Limb (tissue), 2 donors: ENCODE results near the gene PACC1.

Source experiments
- DNase-seq, 2 donors: peaks; one replicate each; pipeline ENCODE4 v3.0.0-alpha.2; 2016; ENCODE audit errors: extremely low spot score in 2 of 2

Gene PACC1

DNA sequence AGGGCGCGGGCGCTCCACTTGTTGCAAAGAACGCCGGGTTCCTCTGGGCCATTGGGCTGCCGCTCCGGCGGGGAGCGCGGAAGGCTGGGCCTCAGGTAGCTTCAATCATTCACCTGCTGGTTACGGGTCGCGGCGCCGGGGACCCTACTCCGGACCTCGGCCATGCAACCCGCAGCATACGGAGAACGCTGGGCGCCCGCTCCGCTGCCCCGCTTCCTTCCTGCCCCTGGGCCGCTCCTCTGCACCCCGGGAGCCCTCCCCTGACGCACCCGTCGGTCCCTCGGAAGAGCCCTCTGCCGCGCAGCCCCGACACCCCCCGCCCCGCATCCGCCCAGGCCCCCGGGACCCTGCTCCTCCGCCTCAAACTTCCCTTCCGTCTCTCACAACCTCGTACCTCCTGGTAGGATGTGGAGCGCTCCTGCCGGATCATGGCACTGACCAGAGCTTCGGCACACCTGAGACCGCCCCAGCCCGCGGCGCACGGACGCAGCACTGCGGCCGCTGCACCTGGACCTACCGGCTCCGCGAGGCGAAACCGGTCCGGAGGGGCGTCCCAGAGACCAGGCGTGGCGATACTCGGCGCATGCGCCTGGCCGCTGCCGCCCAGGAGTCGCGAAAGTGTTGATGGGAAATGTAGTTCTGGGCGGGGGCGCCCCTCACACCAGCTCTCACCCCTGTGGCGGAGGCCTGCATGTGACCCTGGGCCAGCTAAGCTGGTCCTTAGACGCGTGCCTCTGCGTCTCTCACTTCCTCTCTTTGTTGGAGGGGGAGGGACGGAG, at the start of gene PACC1:
PACC1 (minus strand) TSS at position 559 of the 779 bp plus-strand sequence; CDS start at position 430, 129 bp downstream.
- DNase-seq, result peak; percentile 91 to 92

- no peak for DNase-seq
These were observed 49.0 kb upstream of the PACC1 start for GRCh38 chr1:212463565-212464285.

DNA sequence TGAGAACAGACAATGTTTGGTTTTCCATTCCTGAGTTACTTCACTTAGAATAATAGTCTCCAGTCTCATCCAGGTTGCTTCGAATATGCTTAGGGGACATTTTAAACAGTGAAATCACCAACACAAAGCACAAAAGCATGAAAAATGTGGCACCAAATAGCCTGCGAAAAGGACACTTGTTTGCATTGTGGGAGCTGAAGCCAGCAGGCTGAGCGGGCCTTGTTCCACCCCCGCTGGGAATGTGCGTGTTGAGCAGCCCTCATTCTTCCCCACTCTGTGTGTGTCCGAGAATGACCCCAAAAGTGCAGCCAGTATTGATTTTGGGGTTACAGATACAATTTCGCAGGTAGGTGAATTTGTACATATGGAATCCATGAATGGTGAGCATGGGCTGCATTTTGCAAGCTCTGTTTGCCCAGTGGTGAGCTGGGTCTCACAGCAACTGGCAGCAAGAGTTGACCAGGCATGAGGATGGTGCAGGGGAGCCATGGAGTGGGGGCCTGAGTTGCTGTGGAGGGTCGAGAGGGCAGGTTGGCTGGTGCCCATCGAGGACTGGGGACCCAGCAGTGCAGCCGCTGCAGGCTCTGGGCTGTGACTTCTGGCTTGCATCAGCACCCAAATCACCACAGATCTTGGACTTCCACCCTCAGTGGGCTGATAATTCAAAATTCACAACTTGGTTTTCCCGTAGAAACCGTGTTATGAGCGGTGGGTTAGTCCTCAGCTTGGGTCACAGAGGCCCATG, 47.4 kb upstream of the PACC1 start:
- no peak for DNase-seq

GRCh38 chr1:212460376-212460775, 45.7 kb upstream of the PACC1 start:
- DNase-seq, result no peak

GRCh38 chr1:212459656-212460055, 45.0 kb upstream of the PACC1 start:
- DNase-seq, result no peak

- DNase-seq, result no peak
These were observed 44.1 kb upstream of the PACC1 start for GRCh38 chr1:212458817-212459216.

DNA sequence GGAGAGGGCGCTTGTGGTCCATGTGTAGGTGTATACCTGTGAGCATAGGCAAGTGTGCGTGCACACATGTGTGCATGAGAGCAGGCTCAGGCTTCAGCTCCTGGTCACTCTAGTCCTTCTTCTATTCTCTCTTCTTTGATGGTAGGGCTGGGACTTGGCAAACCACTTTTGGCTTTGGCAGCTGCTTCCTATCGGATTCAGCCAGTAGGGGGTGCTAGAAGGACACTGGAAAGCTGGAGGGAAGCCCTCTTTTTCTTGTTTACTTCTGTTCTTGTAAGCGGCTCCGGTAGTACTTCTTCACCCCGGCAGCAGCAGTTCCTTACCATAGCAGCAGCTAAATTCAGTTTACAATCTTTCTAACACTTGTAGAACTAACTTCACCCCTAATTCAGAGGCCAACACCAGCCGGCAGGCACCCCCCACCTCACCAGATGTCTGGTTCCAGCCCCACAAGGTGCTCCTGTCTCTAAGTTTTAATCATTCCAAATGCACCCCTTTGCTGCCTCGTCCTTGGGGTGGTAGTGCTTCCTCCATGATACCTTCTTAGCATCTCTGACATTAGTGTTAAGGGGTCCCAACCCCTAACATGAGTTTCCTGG, 43.2 kb upstream of the PACC1 start:
- DNase-seq, result peak in 1 of 2 donors; percentile 57

- DNase-seq, result peak; percentile 77 to 92
These were observed 41.3 kb upstream of the PACC1 start for GRCh38 chr1:212455803-212456528.

GRCh38 chr1:212455401-212455800, 40.7 kb upstream of the PACC1 start:
- DNase-seq, result no peak

DNA sequence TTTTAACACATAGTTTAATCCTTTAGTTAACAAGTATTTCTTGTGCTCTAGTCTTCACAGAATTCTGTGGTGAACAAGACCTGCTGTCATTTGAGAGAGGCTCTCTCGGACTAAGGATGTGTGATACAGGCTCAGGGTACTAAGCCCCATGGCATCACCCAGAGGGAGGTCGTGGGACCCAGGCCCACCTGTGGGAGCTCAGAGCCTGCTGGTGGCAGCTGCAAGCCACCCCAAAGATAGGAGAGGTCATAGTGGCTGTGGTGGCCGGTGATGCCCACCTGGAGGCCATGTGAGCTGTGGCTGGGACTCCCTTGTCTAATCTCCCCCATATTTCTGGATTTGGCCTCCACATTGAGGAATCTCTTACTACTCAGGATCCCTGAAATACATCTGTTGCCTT, 40.1 kb upstream of the PACC1 start:
- no peak for DNase-seq

- no peak for DNase-seq
These were observed 38.6 kb upstream of the PACC1 start for GRCh38 chr1:212453156-212453857.

DNA sequence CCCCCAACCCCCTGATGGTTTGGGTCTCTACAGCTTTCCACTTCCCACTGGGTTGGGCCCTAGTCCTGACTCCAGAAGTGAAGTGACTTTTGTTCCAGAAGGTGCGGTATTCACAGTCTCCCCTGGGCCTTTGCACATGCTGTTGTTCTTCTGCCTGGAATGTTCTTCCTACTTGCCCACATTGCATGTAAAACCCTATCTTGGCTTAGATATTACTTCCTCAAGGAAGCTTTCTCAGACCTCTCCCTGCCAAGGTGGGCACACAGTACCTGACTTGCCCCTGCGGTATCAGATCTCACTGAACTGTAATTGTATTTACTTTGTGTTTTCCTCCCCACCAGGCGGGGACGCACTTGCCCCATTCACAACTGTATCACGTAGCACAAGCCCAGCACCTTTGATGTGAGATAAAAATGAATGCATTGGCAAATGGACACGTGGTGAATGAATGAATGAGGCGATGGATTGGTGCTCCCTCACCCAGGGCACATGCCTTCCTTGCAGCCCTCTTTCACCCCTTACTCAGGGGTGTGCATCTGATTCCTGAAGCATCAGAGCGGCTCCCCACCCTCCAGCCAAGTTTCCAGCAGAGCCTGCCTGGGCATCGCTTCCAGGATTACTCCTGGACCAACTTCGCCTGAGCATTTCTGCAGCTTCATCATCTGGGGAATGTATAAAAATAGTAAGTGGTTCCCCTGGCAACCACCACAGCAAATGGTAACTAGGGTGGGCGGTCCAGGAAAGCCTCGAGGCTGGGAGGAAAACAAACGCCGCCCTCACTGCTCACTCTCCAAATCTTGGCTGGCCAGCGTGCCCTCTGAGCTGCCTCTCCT, 37.9 kb upstream of the PACC1 start:
- DNase-seq, result peak; percentile 70 to 90

DNA sequence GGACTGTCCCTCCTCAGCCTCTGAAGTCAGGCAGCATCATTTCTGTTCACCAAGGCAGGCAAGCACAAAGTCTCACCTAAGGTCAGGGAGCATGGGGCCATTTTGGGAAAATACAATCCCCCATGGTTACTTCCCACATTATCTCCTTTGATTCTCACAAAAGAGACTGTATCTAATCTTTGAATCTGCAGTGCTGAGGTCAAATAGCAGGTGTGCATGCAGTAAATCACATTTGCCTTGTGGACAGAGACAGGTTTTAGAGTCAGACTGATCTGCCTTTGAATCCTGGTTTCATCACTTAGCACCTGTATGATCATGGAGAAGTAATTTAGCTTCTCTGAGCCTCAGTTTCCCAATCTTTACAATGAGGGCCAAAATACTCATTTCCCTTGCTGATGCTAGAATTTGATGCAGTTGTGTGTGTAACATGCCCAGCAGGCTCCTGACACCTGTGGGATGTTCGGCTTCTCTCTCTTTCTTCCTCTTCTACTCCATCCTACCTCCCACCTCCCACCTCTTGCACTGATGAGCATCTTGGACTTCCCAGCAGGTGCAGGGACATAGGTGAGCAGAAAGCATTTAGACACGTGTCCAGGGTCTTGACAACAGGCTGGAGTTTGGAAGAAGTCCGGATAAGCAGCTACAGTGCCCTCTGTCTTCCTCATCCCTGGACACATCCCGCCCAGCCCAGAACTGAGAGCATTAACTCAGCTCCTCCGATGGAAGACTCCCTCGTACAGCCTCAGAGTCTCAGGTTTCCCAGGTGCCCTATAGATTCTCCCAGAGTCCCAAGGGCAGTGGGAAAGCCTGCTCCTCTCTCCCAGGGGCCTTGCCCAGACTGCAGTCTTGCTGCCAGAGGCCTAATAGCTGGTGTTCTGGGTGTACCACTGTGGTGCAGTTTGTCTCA, 37.0 kb upstream of the PACC1 start:
- DNase-seq, result no peak

DNA sequence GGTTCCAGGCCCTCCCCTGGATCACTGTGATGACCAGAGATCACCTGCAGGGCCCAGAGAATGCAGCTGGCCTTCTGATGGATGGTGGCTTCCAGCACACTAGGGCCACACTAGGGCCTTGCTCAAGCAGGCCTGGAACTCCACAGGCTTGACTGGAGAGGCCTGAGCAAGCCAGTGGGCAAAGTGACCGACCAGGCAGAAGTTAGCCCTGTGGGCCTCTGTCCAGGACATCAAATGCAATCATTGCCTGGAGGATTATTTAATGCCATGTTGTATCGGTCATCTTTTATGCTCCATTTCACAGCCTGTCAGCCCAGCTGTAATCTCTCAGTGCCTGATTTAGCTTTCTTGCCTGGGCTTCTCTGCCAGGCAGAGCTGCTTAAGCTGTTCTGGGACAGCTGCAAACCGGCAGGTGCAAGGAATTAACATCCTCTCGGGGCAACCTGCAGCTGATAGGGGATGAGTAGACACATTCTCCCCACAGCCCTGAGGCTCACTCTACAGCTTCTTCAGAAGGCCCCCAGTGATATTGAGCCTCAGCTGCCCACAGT, 35.7 kb upstream of the PACC1 start:
- DNase-seq, result peak; percentile 53 to 56

DNA sequence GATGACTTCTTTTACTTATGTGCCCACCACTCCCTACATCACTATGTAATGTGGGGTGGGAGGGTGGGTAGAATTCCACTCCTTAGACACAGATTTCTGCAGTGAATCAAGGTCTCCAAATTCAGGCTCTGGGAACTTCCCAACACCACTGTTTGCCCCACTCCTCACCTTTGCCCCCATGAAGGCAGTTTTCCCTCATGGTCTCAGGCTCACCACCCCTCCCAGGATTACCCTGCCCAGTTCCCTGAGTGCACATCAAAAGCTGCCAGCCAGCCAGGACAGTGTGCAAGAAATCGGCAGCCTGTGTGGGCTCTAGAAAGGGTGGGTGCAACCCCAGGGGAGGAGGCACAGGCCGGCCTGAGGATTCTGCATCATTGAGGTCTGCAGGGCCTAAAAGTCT, 32.8 kb upstream of the PACC1 start:
- no peak for DNase-seq

- DNase-seq, result no peak
These were observed 31.6 kb upstream of the PACC1 start for GRCh38 chr1:212446333-212446732.

DNA sequence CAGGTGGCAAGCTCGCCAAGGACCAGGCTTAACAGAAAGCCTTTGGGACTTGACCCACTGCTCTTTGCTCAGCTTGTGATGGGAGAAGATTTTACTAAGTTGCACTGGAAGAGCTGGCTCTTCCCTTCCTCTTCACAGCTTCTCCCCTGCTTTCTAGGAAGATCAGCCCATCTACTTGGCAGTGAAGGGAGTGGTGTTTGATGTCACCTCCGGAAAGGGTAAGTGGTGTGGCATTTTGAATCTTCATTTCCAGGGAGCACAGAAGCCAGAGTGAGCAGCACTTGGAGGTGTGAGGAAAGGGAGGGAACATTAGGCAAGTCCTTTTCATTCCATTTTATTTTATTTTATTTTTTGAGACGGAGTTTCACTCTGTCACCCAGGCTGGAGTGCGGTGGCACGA, 27.7 kb upstream of the PACC1 start:
- no peak for DNase-seq

DNA sequence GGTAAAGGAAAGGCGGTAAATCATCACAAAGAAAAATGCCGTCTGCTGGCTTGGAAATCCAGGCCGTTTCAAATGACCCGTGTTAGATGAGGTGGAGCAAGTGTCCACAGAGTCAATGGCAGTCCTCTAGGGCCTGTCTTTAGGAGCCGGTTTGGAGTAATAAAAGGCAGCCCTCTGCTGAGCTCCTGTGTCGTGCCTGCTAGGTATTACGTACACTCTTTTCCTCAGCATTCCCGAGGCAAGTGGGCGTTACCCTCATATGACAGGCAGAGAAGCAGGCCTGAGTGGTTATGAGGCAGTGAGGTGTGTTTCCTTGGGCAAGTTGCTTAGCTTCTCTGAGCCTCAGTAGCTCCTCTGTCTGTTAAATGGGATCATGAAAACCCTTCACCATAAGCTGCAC, 25.7 kb upstream of the PACC1 start:
- no peak for DNase-seq
